Measurements from ENCODE around the gene KLC1. TPM values are rescaled to one million over a fixed set of nuclear protein-coding genes. Genes with fewer than 3 reads are reported as not detected.

The KLC1 gene
- total RNA-seq, 1 donor from 2014 or later, result 56.6 TPM

DNA sequence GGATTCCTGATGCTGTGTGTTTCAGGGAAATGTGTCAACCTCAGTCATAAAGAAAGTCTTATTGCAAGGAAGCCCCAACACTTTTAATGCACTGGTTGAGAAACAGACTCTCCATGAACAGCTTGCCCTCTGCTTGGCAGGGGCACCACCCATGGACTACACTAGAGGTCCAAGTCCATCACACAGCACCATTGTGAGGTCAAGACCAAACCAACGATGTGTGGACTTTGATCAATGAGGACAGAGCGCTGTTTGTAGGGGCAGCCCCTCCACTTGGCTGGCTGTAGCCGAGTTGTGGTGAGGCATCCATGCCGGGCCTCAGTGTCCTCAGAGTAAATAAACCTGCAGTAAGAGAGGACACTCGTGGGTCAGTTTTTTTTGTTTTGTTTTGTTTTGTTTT lies 116.4 kb downstream of the KLC1 start:
- DNase-seq (ENCODE audit: low spot score), result peak; percentile 87
- ATAC-seq, result peak; percentile 89

DNA sequence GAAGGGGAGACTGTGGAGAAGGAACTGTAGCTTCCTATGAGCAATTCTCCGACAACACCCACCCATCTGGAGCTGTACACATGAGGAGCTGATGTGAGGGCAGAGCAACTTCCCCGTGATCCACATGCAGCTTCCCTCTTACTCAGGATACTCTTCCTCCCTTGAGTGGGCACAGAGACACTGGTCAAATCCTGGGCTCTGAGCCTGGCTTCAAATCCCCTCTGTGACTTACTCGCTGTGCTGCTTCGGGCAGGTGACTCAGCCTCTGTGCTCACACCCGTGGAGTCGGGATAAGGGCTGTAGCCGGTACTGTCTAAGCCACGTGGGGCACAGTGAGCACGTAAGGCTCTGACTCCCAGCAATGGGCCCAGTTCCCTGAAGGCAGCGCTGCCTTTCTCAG lies 117.7 kb downstream of the KLC1 start:
- ATAC-seq (no peak), DNase-seq (ENCODE audit: low spot score) (no peak)

DNA sequence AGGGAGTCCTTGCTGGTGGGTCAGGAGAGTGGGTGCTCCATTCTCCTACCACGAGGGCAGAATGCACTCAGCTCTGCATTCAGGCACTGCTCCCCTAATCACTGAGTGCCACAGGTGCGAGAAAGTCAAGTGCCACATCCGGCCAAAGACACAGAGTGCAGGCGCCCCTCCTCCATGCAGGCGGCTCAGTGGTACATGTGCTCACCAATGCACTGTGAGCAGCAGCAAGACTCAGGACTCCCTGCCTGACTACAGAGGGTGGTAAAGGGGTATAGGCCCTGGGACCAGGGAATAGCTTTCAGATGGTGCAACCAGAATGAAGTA lies 119.5 kb downstream of the KLC1 start:
- DNase-seq (ENCODE audit: low spot score), result no peak
- ATAC-seq, result no peak

DNA sequence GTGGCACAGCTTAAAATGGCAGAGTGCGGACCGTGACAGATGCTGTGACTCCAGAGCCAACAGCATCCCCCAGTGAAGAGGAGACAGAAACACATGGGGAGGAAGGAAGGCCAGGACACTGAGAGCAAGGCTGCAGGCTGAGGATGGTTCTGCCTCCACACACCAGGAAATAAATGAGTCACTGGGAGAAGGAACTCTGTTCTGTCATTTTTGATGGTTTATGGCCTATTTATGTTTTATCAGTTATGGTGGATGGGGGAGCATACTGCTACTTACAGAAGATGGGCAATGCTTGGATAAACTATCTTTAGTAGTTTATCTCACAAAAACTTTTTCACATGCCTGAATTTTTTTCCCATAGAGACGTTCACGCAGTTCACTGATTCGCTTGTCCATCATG lies 120.4 kb downstream of the KLC1 start:
- no peak for DNase-seq (ENCODE audit: low spot score)

DNA sequence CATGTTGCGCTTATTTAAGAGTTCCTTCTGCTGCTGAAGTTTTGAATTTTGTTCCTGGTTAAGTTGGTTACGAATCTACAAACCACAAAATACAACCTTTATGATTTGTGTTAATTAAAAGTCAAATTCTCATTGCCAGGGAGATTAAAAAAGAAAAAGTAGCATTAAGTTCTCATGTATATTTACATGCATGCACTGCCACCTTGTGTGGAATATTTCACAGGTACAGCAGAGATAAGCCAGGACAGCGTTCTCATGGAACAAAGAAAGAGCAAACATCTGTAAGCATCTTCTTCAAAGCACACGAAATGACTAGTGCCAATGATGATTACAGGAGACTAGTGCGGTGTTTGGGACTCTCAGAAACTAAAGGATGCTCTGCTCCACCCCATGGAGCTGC lies 120.8 kb downstream of the KLC1 start:
- DNase-seq (ENCODE audit: low spot score) (no peak), ATAC-seq (no peak)

More for the DNA sequence above, 120.4 kb downstream of the KLC1 start:
- ATAC-seq, result no peak

Other genes with a start within 250 kb of the KLC1 start
- 26.5 TPM for gene MARK3, start 243.8 kb upstream of the KLC1 start, total RNA-seq
- gene CKB, start 106.4 kb upstream of the KLC1 start, total RNA-seq, result 10.2 TPM
- 6.0 TPM for gene TRMT61A, start 100.0 kb upstream of the KLC1 start, total RNA-seq
- 7.5 TPM for gene BAG5, start 66.6 kb upstream of the KLC1 start, total RNA-seq
- 17.1 TPM for gene COA8, start 66.3 kb upstream of the KLC1 start, total RNA-seq
- gene XRCC3, start 86.2 kb downstream of the KLC1 start, total RNA-seq, result 1.2 TPM
- gene ZFYVE21, start 86.6 kb downstream of the KLC1 start, total RNA-seq, result 25.2 TPM
- gene PPP1R13B, start 218.4 kb downstream of the KLC1 start, total RNA-seq, result 15.3 TPM